Measurements from ENCODE around the gene TMEM63A. TPM values are rescaled to one million over a fixed set of nuclear protein-coding genes. Genes with fewer than 3 reads are reported as not detected.

Gene TMEM63A
- total RNA-seq, 1 donor from 2014 or later: 75.7 TPM

GRCh38 chr1:225859151-225859550, 23.0 kb downstream of the TMEM63A start:
- Mint-ChIP-seq H3K36me3 (peaks cover 22% of the 10 kb centered on the region), H3K27me3 (ENCODE audit: low read depth) (no peaks in the 10 kb centered on the region), H3K27ac (no peak overlapping the region), H3K4me1 (no peaks in the 10 kb centered on the region), H3K9me3 (no peaks in the 10 kb centered on the region), H3K4me3 (no peak overlapping the region)
- TF ChIP-seq, protein P1, sequence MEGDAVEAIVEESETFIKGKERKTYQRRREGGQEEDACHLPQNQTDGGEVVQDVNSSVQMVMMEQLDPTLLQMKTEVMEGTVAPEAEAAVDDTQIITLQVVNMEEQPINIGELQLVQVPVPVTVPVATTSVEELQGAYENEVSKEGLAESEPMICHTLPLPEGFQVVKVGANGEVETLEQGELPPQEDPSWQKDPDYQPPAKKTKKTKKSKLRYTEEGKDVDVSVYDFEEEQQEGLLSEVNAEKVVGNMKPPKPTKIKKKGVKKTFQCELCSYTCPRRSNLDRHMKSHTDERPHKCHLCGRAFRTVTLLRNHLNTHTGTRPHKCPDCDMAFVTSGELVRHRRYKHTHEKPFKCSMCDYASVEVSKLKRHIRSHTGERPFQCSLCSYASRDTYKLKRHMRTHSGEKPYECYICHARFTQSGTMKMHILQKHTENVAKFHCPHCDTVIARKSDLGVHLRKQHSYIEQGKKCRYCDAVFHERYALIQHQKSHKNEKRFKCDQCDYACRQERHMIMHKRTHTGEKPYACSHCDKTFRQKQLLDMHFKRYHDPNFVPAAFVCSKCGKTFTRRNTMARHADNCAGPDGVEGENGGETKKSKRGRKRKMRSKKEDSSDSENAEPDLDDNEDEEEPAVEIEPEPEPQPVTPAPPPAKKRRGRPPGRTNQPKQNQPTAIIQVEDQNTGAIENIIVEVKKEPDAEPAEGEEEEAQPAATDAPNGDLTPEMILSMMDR (IDR thresholded peaks at IDR 0.05; ENCODE audit: unreplicated experiment): no peak
- DNase-seq (ENCODE audit: low spot score in 2 of 2, unreplicated experiment in 2 of 2): no peak

DNA sequence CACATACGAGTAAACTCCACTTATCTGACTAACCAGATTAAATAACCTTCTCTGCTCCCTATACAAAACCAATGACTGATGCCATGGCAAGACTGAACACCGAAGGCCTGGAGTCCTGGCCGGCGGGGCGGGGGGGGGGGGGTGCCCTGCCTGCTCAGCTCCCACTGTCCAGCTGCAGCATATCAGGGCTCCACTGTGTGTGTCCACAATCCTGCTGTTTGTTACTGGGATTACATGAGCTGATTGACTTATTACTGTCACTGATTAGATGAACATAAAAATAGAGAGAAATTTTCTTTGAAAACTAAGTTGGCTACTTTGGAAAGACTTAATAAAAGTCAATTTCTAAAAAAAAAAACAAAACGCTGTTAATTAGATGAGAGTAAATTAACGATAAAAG, 24.9 kb downstream of the TMEM63A start:
- Mint-ChIP-seq H3K9me3 (no peaks in the 10 kb centered on the region), H3K27me3 (ENCODE audit: low read depth) (no peaks in the 10 kb centered on the region), H3K27ac (no peak overlapping the region), H3K4me1 (no peaks in the 10 kb centered on the region), H3K36me3 (peaks cover 15% of the 10 kb centered on the region), H3K4me3 (no peak overlapping the region)
- TF ChIP-seq, protein P1 (IDR thresholded peaks at IDR 0.05; ENCODE audit: unreplicated experiment): no peak
- no peak for DNase-seq (ENCODE audit: low spot score in 2 of 2, unreplicated experiment in 2 of 2)

DNA sequence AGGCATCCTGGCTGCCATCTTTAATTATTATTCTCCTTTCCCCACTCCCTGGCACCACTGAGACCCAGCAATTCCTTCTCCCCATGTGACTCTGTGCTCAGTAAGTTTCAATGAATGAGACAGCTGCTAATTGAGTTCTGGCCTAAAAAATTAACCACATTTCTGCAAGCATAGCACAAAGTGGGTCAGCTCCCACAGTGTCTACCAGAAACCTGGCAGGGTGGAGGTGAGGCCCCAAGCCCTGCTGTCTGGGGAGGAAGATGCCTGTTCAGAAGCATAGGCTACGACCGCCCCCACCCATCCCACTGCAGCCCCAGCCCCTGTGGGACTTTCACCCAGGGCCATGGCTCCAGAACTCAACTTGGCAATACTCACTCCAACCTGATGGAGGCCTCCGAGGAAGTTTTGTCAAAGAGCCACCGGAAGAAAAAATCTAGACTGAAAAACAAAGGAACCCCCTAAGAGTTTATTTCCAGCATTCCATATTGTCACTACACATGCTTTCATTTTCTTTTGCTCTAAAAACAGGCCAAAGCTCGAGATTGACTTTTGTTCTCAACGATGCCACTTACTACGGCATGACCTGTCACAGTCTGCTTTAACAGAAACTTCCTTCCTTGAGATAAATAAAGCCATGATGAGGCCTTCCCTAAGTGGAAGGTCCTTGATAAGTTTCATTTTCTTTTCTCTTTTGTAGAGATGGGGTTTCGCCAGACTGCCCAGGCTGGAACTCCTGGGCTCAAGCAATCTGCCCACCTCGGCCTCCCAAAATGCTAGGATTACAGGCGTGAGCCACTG, 26.5 kb downstream of the TMEM63A start:
- Mint-ChIP-seq H3K4me3 (no peak overlapping the region), H3K4me1 (no peaks in the 10 kb centered on the region), H3K27me3 (ENCODE audit: low read depth) (no peaks in the 10 kb centered on the region), H3K9me3 (no peaks in the 10 kb centered on the region), H3K36me3 (peaks cover 18% of the 10 kb centered on the region), H3K27ac (no peak overlapping the region)
- TF ChIP-seq, protein P1 (IDR thresholded peaks at IDR 0.05; ENCODE audit: unreplicated experiment): no peak
- no peak for DNase-seq (ENCODE audit: low spot score in 2 of 2, unreplicated experiment in 2 of 2)

GRCh38 chr1:225853441-225853840, 28.7 kb downstream of the TMEM63A start:
- Mint-ChIP-seq H3K9me3 (no peaks in the 10 kb centered on the region), H3K36me3 (peaks cover 33% of the 10 kb centered on the region), H3K27me3 (ENCODE audit: low read depth) (no peaks in the 10 kb centered on the region), H3K4me1 (peaks cover 2% of the 10 kb centered on the region), H3K27ac (no peak overlapping the region), H3K4me3 (no peak overlapping the region)
- DNase-seq (ENCODE audit: low spot score in 2 of 2, unreplicated experiment in 2 of 2): no peak
- TF ChIP-seq, protein P1 (IDR thresholded peaks at IDR 0.05; ENCODE audit: unreplicated experiment): no peak

DNA sequence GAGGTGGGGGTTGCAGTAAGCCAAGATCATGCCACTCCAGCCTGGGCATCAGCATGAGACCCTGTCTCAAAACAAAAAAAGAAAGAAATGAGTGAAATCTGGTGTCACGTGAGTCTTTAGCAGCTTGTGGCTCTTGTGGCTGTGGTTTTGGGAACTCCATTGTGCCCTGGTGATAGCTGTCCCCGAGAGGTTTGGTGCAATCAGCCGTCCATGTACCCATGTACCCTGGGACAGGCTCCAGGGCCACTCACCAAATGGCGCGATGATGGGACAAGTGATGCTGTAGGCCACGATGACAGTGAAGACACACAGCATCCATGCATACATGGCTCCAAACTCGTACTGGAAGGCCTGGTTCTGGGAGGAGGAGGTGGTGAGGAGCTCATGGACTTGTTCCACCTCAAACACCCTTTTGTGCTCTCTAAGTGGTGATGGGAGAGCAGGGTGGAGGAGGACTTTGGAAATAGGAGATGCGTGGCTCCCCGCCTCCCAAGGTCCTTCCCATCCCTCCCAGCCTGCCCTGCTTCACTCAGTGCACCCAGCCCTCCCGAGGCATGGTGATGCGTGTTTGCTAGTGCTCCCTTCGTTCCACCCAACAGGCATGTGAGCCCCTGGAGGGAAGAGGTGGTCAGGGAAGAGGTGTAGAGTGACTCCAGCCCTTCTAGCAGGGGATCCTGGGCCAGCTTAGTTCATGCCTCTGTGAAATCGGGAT, 29.6 kb downstream of the TMEM63A start:
- peaks cover 37% of the 10 kb centered on the region for H3K36me3 Mint-ChIP-seq
- DNase-seq (ENCODE audit: low spot score in 2 of 2, unreplicated experiment in 2 of 2): no peak
- peaks cover 7% of the 10 kb centered on the region for H3K4me1 Mint-ChIP-seq
- H3K9me3 Mint-ChIP-seq: no peaks in the 10 kb centered on the region
- TF ChIP-seq, protein P1 (IDR thresholded peaks at IDR 0.05; ENCODE audit: unreplicated experiment): no peak
- H3K27me3 Mint-ChIP-seq (ENCODE audit: low read depth): no peaks in the 10 kb centered on the region
- H3K4me3 Mint-ChIP-seq: no peak overlapping the region
- H3K27ac Mint-ChIP-seq: no peak overlapping the region

All from mesothelial cell of epicardium (in vitro differentiated cells).